Trophoblast cell (in vitro differentiated cells and primary cell): ENCODE measurements around the gene GSE1.

Experiments used
- DNase-seq, 2 donors: peaks; one replicate each; pipeline ENCODE4 v3.0.0-alpha.2; 2016
- H2AFZ ChIP-seq: 2 replicates; pipeline ENCODE4 v1.6.1; 2013; ENCODE audit warnings: low read length, moderate library complexity, mild to moderate bottlenecking; ENCODE audit not compliant: insufficient read depth, poor library complexity
- H2AK5ac ChIP-seq: 2 replicates; pipeline ENCODE4 v1.6.1; 2013; ENCODE audit warnings: mild to moderate bottlenecking, low read length
- H2BK120ac ChIP-seq: 2 replicates; pipeline ENCODE4 v1.6.1; 2013; ENCODE audit warnings: low read length, mild to moderate bottlenecking, moderate library complexity; ENCODE audit not compliant: insufficient read depth, poor library complexity
- H2BK12ac ChIP-seq: 2 replicates; pipeline ENCODE4 v1.6.1; 2013; ENCODE audit warnings: mild to moderate bottlenecking, low read length, moderate library complexity
- H2BK5ac ChIP-seq: 2 replicates; pipeline ENCODE4 v1.6.1; 2013; ENCODE audit warnings: low read length, low read depth, moderate library complexity, mild to moderate bottlenecking; ENCODE audit not compliant: poor library complexity
- H3K14ac ChIP-seq: 2 replicates; pipeline ENCODE4 v1.6.1; 2013; ENCODE audit warnings: mild to moderate bottlenecking, low read length
- H3K18ac ChIP-seq: 2 replicates; pipeline ENCODE4 v1.6.1; 2013; ENCODE audit warnings: mild to moderate bottlenecking, low read length
- H3K23ac ChIP-seq: 2 replicates; pipeline ENCODE4 v1.6.1; 2013; ENCODE audit warnings: low read length
- H3K27ac ChIP-seq: 2 replicates; pipeline ENCODE4 v1.5.1; 2013; ENCODE audit warnings: low read depth, mild to moderate bottlenecking, inconsistent platforms, low read length, moderate library complexity
- H3K27me3 ChIP-seq: 2 replicates; pipeline ENCODE4 v1.6.1; 2013; ENCODE audit warnings: inconsistent platforms, mild to moderate bottlenecking, low read length, moderate library complexity; ENCODE audit not compliant: insufficient read depth
- H3K36me3 ChIP-seq, 2 experiments: 1 replicate in 1 of 2; 2 replicates in 1 of 2; pipeline ENCODE4 v1.6.1; 2013; ENCODE audit warnings: low read length in 2 of 2, mild to moderate bottlenecking in 2 of 2, moderate library complexity in 1 of 2; ENCODE audit not compliant: insufficient read depth in 2 of 2, control insufficient read depth in 1 of 2
- H3K4ac ChIP-seq: 2 replicates; pipeline ENCODE4 v1.6.1; 2013; ENCODE audit warnings: low read depth, mild to moderate bottlenecking, low read length, moderate library complexity
- H3K4me1 ChIP-seq, 2 experiments: 1 replicate in 1 of 2; 2 replicates in 1 of 2; pipeline ENCODE4 v1.6.1; 2013; ENCODE audit warnings: low read length in 2 of 2, mild to moderate bottlenecking in 2 of 2, moderate library complexity in 1 of 2; ENCODE audit not compliant: insufficient read depth in 2 of 2, control insufficient read depth in 1 of 2
- H3K4me2 ChIP-seq: 2 replicates; pipeline ENCODE4 v1.6.1; 2013; ENCODE audit warnings: inconsistent platforms, mild to moderate bottlenecking, low read length, moderate library complexity
- H3K4me3 ChIP-seq: 2 replicates; pipeline ENCODE4 v1.5.1; 2013; ENCODE audit warnings: mild to moderate bottlenecking, low read depth, low read length, inconsistent platforms
- H3K79me1 ChIP-seq: one replicate; pipeline ENCODE4 v1.6.1; 2013; ENCODE audit warnings: low read length
- H3K79me2 ChIP-seq: 2 replicates; pipeline ENCODE4 v1.6.1; 2013; ENCODE audit warnings: low read length, mild to moderate bottlenecking; ENCODE audit not compliant: control insufficient read depth, insufficient read depth, poor library complexity
- H3K9ac ChIP-seq: 2 replicates; pipeline ENCODE4 v1.6.1; 2013; ENCODE audit warnings: mild to moderate bottlenecking, low read length
- H3K9me3 ChIP-seq: 2 replicates; pipeline ENCODE4 v1.6.1; 2013; ENCODE audit warnings: low read depth, mild to moderate bottlenecking, control low read depth, inconsistent platforms, low read length; ENCODE audit not compliant: insufficient read depth
- H4K12ac ChIP-seq: 2 replicates; pipeline ENCODE4 v1.6.1; 2013; ENCODE audit warnings: low read depth, mild to moderate bottlenecking, low read length, moderate library complexity
- H4K8ac ChIP-seq: 2 replicates; pipeline ENCODE4 v1.6.1; 2013; ENCODE audit warnings: low read depth, mild to moderate bottlenecking, low read length, moderate library complexity
- H4K91ac ChIP-seq: one replicate; pipeline ENCODE4 v1.6.1; 2013; ENCODE audit warnings: low read depth, mild to moderate bottlenecking, low read length, moderate library complexity
- WGBS: extraction: QIAGEN DNeasy Blood & Tissue Kit; methylation state at CpG from one replicate; pipeline ENCODE4 v1.1.7; 2013; ENCODE audit warnings: missing lambda C conversion rate; ENCODE audit not compliant: insufficient read length, insufficient coverage; ENCODE audit errors: extremely low coverage; 5-methylcytosine and 5-hydroxymethylcytosine counted together

The GSE1 gene

GRCh38 chr16:85631802-85632393 is 18.8 kb downstream of the GSE1 start:
- Histone ChIP-seq H3K4me1 (peaks cover 0 to 3% of the 10 kb centered on the region in 2 experiments), H3K27me3 (no peaks in the 10 kb centered on the region), H3K79me1 (peaks cover 1% of the 10 kb centered on the region), H2BK12ac (no peak overlapping the region), H4K91ac (no peak overlapping the region), H2AFZ (no peak overlapping the region), H3K27ac (no peak overlapping the region), H3K36me3 (peaks cover 22 to 39% of the 10 kb centered on the region in 2 experiments), H2BK120ac (no peak overlapping the region), H3K79me2 (peaks cover 12% of the 10 kb centered on the region), H3K14ac (no peak overlapping the region), H2BK5ac (no peak overlapping the region), H3K4me2 (no peak overlapping the region), H3K23ac (no peak overlapping the region), H3K9ac (no peak overlapping the region), H4K8ac (no peak overlapping the region), H3K9me3 (peaks cover 6% of the 10 kb centered on the region), H3K4ac (peak overlapping the region; percentile 25), H3K4me3 (no peak overlapping the region), H3K18ac (no peak overlapping the region), H2AK5ac (no peak overlapping the region), H4K12ac (no peak overlapping the region)
- no CpG with 5 or more reads among the region's 27 CpGs for WGBS
- no peak for DNase-seq

DNA sequence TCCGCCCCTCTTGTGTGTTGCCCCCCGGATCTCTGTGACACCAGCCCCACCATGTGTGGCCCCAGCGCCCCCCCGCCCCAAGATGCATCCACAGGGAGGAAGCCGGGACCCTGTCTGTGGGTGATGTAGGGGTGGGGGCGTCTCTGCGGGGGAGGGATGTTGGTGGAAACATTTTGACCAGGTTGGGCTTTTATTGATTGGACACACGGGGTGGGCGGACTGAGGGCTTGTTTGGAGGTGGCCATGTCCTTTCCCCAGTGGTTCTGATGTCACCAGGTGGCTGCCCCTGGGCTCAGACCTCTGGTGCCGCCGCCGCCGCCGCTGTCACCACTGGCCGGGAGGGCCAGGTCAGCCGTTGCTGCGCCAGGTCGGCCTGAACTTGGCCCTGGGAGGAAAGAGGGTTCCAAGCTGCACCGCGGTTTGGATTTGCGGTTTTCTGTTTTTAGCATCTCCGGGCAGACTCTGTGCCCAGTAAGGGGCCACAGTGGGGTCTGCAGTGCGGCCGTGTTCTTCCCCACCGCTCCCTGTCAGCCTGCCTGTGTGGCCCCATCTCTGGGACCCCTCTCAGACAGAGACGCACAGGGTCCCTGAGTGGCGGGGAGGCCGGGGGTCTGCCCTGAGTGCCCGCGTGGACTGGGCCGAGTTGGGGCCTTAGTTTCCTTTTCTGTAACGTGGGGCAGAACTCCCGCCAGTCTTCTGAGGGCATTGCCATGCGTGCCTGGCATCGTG is 19.8 kb downstream of the GSE1 start:
- Histone ChIP-seq H3K18ac (no peak overlapping the region), H3K36me3 (peaks cover 23 to 44% of the 10 kb centered on the region in 2 experiments), H3K27me3 (no peaks in the 10 kb centered on the region), H3K23ac (no peak overlapping the region), H2BK12ac (no peak overlapping the region), H3K27ac (no peak overlapping the region), H3K4me3 (no peak overlapping the region), H4K12ac (no peak overlapping the region), H3K4me2 (no peak overlapping the region), H3K9me3 (peaks cover 6% of the 10 kb centered on the region), H3K14ac (no peak overlapping the region), H4K91ac (no peak overlapping the region), H2BK5ac (no peak overlapping the region), H3K4me1 (peaks cover 0 to 2% of the 10 kb centered on the region in 2 experiments), H2AK5ac (no peak overlapping the region), H2BK120ac (no peak overlapping the region), H3K79me2 (peaks cover 10% of the 10 kb centered on the region), H3K9ac (no peak overlapping the region), H2AFZ (no peak overlapping the region), H3K4ac (no peak overlapping the region), H4K8ac (no peak overlapping the region), H3K79me1 (no peaks in the 10 kb centered on the region)
- no peak for DNase-seq
- WGBS, result no CpG with 5 or more reads among the region's 35 CpGs

- H2BK120ac ChIP-seq, result no peak overlapping the region
- H3K79me1 ChIP-seq, result no peaks in the 10 kb centered on the region
- no peaks in the 10 kb centered on the region for H3K27me3 ChIP-seq
- H4K8ac ChIP-seq, result no peak overlapping the region
- H3K4ac ChIP-seq, result no peak overlapping the region
- H3K14ac ChIP-seq, result no peak overlapping the region
- H4K12ac ChIP-seq, result no peak overlapping the region
- no peak overlapping the region for H3K23ac ChIP-seq
- no peak for DNase-seq
- no peak overlapping the region for H2BK12ac ChIP-seq
- peaks cover 24 to 46% of the 10 kb centered on the region in 2 experiments for H3K36me3 ChIP-seq
- H4K91ac ChIP-seq, result no peak overlapping the region
- no peak overlapping the region for H2BK5ac ChIP-seq
- no peak overlapping the region for H3K27ac ChIP-seq
- peaks cover 10% of the 10 kb centered on the region for H3K79me2 ChIP-seq
- H3K18ac ChIP-seq, result no peak overlapping the region
- H3K4me1 ChIP-seq, result peaks cover 0 to 2% of the 10 kb centered on the region in 2 experiments
- H3K4me3 ChIP-seq, result no peak overlapping the region
- no CpG with 5 or more reads among the region's 15 CpGs for WGBS
- H2AFZ ChIP-seq, result no peak overlapping the region
- H2AK5ac ChIP-seq, result no peak overlapping the region
- H3K9me3 ChIP-seq, result peaks cover 6% of the 10 kb centered on the region
- no peak overlapping the region for H3K9ac ChIP-seq
- no peak overlapping the region for H3K4me2 ChIP-seq
These were observed 20.3 kb downstream of the GSE1 start for GRCh38 chr16:85633438-85633743.

DNA sequence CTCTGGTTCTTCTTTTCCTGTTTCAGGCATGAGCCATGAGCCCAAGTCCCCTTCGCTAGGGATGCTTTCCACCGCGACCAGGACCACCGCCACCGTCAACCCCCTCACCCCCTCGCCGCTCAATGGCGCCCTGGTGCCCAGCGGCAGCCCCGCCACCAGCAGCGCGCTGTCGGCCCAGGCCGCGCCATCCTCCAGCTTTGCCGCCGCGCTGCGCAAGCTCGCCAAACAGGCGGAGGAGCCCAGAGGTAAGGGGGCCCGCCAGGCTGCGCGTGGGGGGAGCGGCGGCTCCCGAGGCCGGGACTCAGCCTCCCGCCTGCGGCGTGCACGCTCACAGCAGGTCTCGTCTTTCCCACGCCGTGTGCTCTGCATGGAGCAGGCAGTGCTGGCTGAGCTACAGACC is 20.8 kb downstream of the GSE1 start:
- Histone ChIP-seq H2AK5ac (no peak overlapping the region), H3K79me2 (peaks cover 10% of the 10 kb centered on the region), H3K79me1 (no peaks in the 10 kb centered on the region), H2BK120ac (no peak overlapping the region), H2BK5ac (no peak overlapping the region), H3K14ac (no peak overlapping the region), H3K9ac (no peak overlapping the region), H4K8ac (no peak overlapping the region), H3K4ac (no peak overlapping the region), H3K9me3 (peaks cover 6% of the 10 kb centered on the region), H3K27ac (no peak overlapping the region), H3K18ac (no peak overlapping the region), H4K91ac (no peak overlapping the region), H3K4me1 (peaks cover 0 to 2% of the 10 kb centered on the region in 2 experiments), H3K23ac (no peak overlapping the region), H3K4me3 (no peak overlapping the region), H3K27me3 (no peaks in the 10 kb centered on the region), H3K4me2 (no peak overlapping the region), H2AFZ (no peak overlapping the region), H2BK12ac (no peak overlapping the region), H3K36me3 (peaks cover 24 to 41% of the 10 kb centered on the region in 2 experiments), H4K12ac (no peak overlapping the region)
- no CpG with 5 or more reads among the region's 35 CpGs for whole genome bisulfite sequencing
- DNase-seq, result no peak
